H9 (cell line): ENCODE data around the gene CD53. TPM values are rescaled to one million over a fixed set of nuclear protein-coding genes. Genes with fewer than 3 reads are reported as not detected.

Source experiments
- DNase-seq: peaks from one replicate; pipeline ENCODE4 v3.0.0-alpha.2; 2017
- H2AFZ ChIP-seq: one replicate; pipeline ENCODE4 v1.6.1; 2013; ENCODE audit warnings: mild to moderate bottlenecking, low read length, control low read depth, moderate library complexity
- H2AK5ac ChIP-seq: 2 replicates; pipeline ENCODE4 v1.6.1; 2013; ENCODE audit warnings: low read length, control low read depth, mixed read lengths; ENCODE audit not compliant: insufficient read length
- H2BK120ac ChIP-seq: one replicate; pipeline ENCODE4 v1.6.1; 2013; ENCODE audit warnings: low read depth, mild to moderate bottlenecking, low read length, control low read depth, inconsistent platforms; ENCODE audit not compliant: poor library complexity, severe bottlenecking
- H2BK12ac ChIP-seq: 2 replicates; pipeline ENCODE4 v1.6.1; 2013; ENCODE audit warnings: low read length, control low read depth, mixed read lengths, low read depth; ENCODE audit not compliant: insufficient read length
- H2BK15ac ChIP-seq: 2 replicates; pipeline ENCODE4 v1.6.1; 2013; ENCODE audit warnings: low read depth, low read length, control low read depth
- H2BK20ac ChIP-seq: one replicate; pipeline ENCODE4 v1.6.1; 2013; ENCODE audit warnings: low read depth, mild to moderate bottlenecking, low read length, control low read depth, inconsistent platforms; ENCODE audit not compliant: poor library complexity, severe bottlenecking
- H2BK5ac ChIP-seq: 2 replicates; pipeline ENCODE4 v1.6.1; 2013; ENCODE audit warnings: low read length, control low read depth, mixed read lengths; ENCODE audit not compliant: insufficient read length
- H3K14ac ChIP-seq: 2 replicates; pipeline ENCODE4 v1.6.1; 2013; ENCODE audit warnings: low read length, control low read depth; ENCODE audit not compliant: insufficient read depth
- H3K18ac ChIP-seq: 2 replicates; pipeline ENCODE4 v1.6.1; 2013; ENCODE audit warnings: low read depth, mild to moderate bottlenecking, mixed read lengths, low read length, control low read depth; ENCODE audit not compliant: insufficient read length
- H3K23ac ChIP-seq: 2 replicates; pipeline ENCODE4 v1.6.1; 2013; ENCODE audit warnings: low read length, control low read depth, mixed read lengths, low read depth; ENCODE audit not compliant: insufficient read length
- H3K23me2 ChIP-seq: 2 replicates; pipeline ENCODE4 v1.6.1; 2013; ENCODE audit warnings: low read depth, mild to moderate bottlenecking, mixed read lengths, low read length, control low read depth; ENCODE audit not compliant: insufficient read length, poor library complexity, severe bottlenecking
- H3K27ac ChIP-seq: 2 replicates; pipeline ENCODE4 v1.5.1; 2013; ENCODE audit warnings: low read length, control low read depth, mixed read lengths, low read depth; ENCODE audit not compliant: insufficient read length
- H3K27me3 ChIP-seq: 2 replicates; pipeline ENCODE4 v1.6.1; 2013; ENCODE audit warnings: low read length, control low read depth, inconsistent platforms; ENCODE audit not compliant: insufficient read depth
- H3K4ac ChIP-seq: 2 replicates; pipeline ENCODE4 v1.6.1; 2013; ENCODE audit warnings: low read depth, mild to moderate bottlenecking, control low read depth, inconsistent platforms, low read length, moderate library complexity
- H3K4me1 ChIP-seq: 2 replicates; pipeline ENCODE4 v1.6.1; 2013; ENCODE audit warnings: low read length, control low read depth, inconsistent platforms; ENCODE audit not compliant: insufficient read depth
- H3K4me2 ChIP-seq: 2 replicates; pipeline ENCODE4 v1.6.1; 2013; ENCODE audit warnings: low read length, control low read depth, mixed read lengths; ENCODE audit not compliant: insufficient read length, insufficient read depth
- H3K56ac ChIP-seq: 2 replicates; pipeline ENCODE4 v1.6.1; 2013; ENCODE audit warnings: low read depth, mild to moderate bottlenecking, mixed read lengths, low read length, control low read depth; ENCODE audit not compliant: insufficient read length
- H3K79me1 ChIP-seq: 2 replicates; pipeline ENCODE4 v1.6.1; 2013; ENCODE audit warnings: low read depth, mild to moderate bottlenecking, moderate library complexity, low read length, control low read depth, inconsistent platforms; ENCODE audit not compliant: insufficient read depth, poor library complexity, severe bottlenecking
- H3K79me2 ChIP-seq: 2 replicates; pipeline ENCODE4 v1.6.1; 2013; ENCODE audit warnings: low read length, control low read depth, inconsistent platforms; ENCODE audit not compliant: insufficient read depth
- H3K9ac ChIP-seq: 2 replicates; pipeline ENCODE4 v1.6.1; 2013; ENCODE audit warnings: low read length, control low read depth, mixed read lengths; ENCODE audit not compliant: insufficient read length; ENCODE audit errors: extremely low read depth
- H3K9me3 ChIP-seq: one replicate; pipeline ENCODE4 v1.6.1; 2013; ENCODE audit warnings: low read depth, low read length, inconsistent platforms; ENCODE audit not compliant: control insufficient read depth
- H3T11ph ChIP-seq: one replicate; pipeline ENCODE4 v1.6.1; 2013; ENCODE audit warnings: mild to moderate bottlenecking, low read length, control low read depth, inconsistent platforms
- H4K20me1 ChIP-seq: one replicate; pipeline ENCODE4 v1.6.1; 2013; ENCODE audit not compliant: control insufficient read depth, insufficient read length, insufficient read depth
- H4K5ac ChIP-seq: 2 replicates; pipeline ENCODE4 v1.6.1; 2013; ENCODE audit warnings: low read depth, mild to moderate bottlenecking, mixed read lengths, low read length, control low read depth; ENCODE audit not compliant: insufficient read length
- H4K8ac ChIP-seq: replicated peaks from 2 replicates; pipeline ENCODE4 v1.6.1; 2013; ENCODE audit warnings: low read length, control low read depth, mixed read lengths, low read depth; ENCODE audit not compliant: insufficient read length
- H4K91ac ChIP-seq: 2 replicates; pipeline ENCODE4 v1.6.1; 2013; ENCODE audit warnings: low read depth, mild to moderate bottlenecking, moderate library complexity, mixed read lengths, low read length, control low read depth; ENCODE audit not compliant: insufficient read length
- H3K27ac Mint-ChIP-seq, 3 experiments: 2 replicates in 2 of 3; 3 replicates in 1 of 3; pipeline ENCODE4 v1.8.0; 2020 to 2021; ENCODE audit warnings: mixed read lengths in 3 of 3, mild to moderate bottlenecking in 1 of 3, moderate library complexity in 1 of 3
- H3K27me3 Mint-ChIP-seq: 2 replicates; pipeline ENCODE4 v1.8.0; 2021; ENCODE audit warnings: low read depth, mild to moderate bottlenecking, moderate library complexity, mixed read lengths
- H3K36me3 Mint-ChIP-seq, 3 experiments: 2 replicates in 2 of 3; 3 replicates in 1 of 3; pipeline ENCODE4 v1.8.0; 2020 to 2021; ENCODE audit warnings: low read depth in 3 of 3, mixed read lengths in 3 of 3; ENCODE audit not compliant: insufficient read depth in 1 of 3
- H3K4me1 Mint-ChIP-seq, 2 experiments: 2 replicates each; pipeline ENCODE4 v1.8.0; 2020; ENCODE audit warnings: mixed read lengths in 2 of 2
- H3K4me3 Mint-ChIP-seq, 2 experiments: 2 replicates in 1 of 2; 3 replicates in 1 of 2; pipeline ENCODE4 v1.8.0; 2020 to 2021; ENCODE audit warnings: mild to moderate bottlenecking in 2 of 2, mixed read lengths in 2 of 2, moderate library complexity in 1 of 2
- H3K9me3 Mint-ChIP-seq, 2 experiments: 2 replicates in 1 of 2; 3 replicates in 1 of 2; pipeline ENCODE4 v1.8.0; 2020; ENCODE audit warnings: mild to moderate bottlenecking in 2 of 2, mixed read lengths in 2 of 2, moderate library complexity in 1 of 2
- WGBS: extraction: QIAGEN DNeasy Blood & Tissue Kit; methylation state at CpG from one replicate; pipeline ENCODE4 v1.1.7; 2013; ENCODE audit warnings: missing lambda C conversion rate, low lambda C conversion rate, mixed read lengths; ENCODE audit not compliant: insufficient read length; ENCODE audit errors: extremely low coverage; 5-methylcytosine and 5-hydroxymethylcytosine counted together
- total RNA-seq: library from RNA; stranded (reverse); gene quantifications from 2 replicates; pipeline ENCODE4 v1.2.1, GENCODE V29; 2021
- TF ChIP-seq, protein P1 (sequence below): fragments of 200-600 bp; sonication (generic); conservative IDR thresholded peaks from 3 replicates; pipeline ENCODE4 v1.8.0; 2021; ENCODE audit warnings: antibody characterized with exemption, mild to moderate bottlenecking

Gene CD53
- total RNA-seq, 1 experiment from 2014 or later: 0.15 TPM

DNA sequence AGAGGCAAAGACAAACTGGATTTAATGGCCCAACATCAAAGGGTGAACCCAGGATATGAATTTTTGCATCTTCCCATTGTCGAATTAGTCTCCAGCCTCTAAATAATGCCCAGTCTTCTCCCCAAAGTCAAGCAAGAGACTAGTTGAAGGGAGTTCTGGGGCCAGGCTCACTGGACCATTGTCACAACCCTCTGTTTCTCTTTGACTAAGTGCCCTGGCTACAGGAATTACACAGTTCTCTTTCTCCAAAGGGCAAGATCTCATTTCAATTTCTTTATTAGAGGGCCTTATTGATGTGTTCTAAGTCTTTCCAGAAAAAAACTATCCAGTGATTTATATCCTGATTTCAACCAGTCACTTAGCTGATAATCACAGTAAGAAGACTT is 26.5 kb downstream of the CD53 start:
- H2BK20ac ChIP-seq: no peak overlapping the region
- H3K27me3 Mint-ChIP-seq: no peaks in the 10 kb centered on the region
- no peaks in the 10 kb centered on the region for H3K4me1 ChIP-seq
- no peaks in the 10 kb centered on the region for H3K79me2 ChIP-seq
- H3K4me3 Mint-ChIP-seq: no peak overlapping the region
- no peaks in the 10 kb centered on the region for H3K79me1 ChIP-seq
- H4K20me1 ChIP-seq: no peaks in the 10 kb centered on the region
- H3K23ac ChIP-seq: no peak overlapping the region
- no peak overlapping the region for H3K27ac ChIP-seq
- no peaks in the 10 kb centered on the region for H3K4me1 Mint-ChIP-seq
- H4K5ac ChIP-seq: no peak overlapping the region
- peaks cover 5 to 11% of the 10 kb centered on the region in 2 experiments; a peak in 3 of 5 replicates for H3K9me3 Mint-ChIP-seq
- H4K8ac ChIP-seq: no peak overlapping the region
- WGBS: no CpG with 5 or more reads among the region's 1 CpG
- no peak overlapping the region for H2AFZ ChIP-seq
- H3K9ac ChIP-seq: no peak overlapping the region
- H3K36me3 Mint-ChIP-seq: no peaks in the 10 kb centered on the region
- H3T11ph ChIP-seq: no peak overlapping the region
- H3K4me2 ChIP-seq: no peak overlapping the region
- no peaks in the 10 kb centered on the region for H3K9me3 ChIP-seq
- no peak for DNase-seq
- no peaks in the 10 kb centered on the region for H3K23me2 ChIP-seq
- H3K27me3 ChIP-seq: no peaks in the 10 kb centered on the region
- TF ChIP-seq, protein P1, sequence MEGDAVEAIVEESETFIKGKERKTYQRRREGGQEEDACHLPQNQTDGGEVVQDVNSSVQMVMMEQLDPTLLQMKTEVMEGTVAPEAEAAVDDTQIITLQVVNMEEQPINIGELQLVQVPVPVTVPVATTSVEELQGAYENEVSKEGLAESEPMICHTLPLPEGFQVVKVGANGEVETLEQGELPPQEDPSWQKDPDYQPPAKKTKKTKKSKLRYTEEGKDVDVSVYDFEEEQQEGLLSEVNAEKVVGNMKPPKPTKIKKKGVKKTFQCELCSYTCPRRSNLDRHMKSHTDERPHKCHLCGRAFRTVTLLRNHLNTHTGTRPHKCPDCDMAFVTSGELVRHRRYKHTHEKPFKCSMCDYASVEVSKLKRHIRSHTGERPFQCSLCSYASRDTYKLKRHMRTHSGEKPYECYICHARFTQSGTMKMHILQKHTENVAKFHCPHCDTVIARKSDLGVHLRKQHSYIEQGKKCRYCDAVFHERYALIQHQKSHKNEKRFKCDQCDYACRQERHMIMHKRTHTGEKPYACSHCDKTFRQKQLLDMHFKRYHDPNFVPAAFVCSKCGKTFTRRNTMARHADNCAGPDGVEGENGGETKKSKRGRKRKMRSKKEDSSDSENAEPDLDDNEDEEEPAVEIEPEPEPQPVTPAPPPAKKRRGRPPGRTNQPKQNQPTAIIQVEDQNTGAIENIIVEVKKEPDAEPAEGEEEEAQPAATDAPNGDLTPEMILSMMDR: no peak
- H3K4ac ChIP-seq: no peak overlapping the region
- no peak overlapping the region for H2AK5ac ChIP-seq
- H3K27ac Mint-ChIP-seq: no peak overlapping the region
- H2BK12ac ChIP-seq: no peak overlapping the region
- no peak overlapping the region for H3K14ac ChIP-seq
- no peak overlapping the region for H4K91ac ChIP-seq
- H2BK5ac ChIP-seq: no peak overlapping the region
- no peak overlapping the region for H3K56ac ChIP-seq
- H3K18ac ChIP-seq: no peak overlapping the region
- no peak overlapping the region for H2BK15ac ChIP-seq
- H2BK120ac ChIP-seq: no peak overlapping the region
